Measurements from ENCODE around the gene IL12RB1. TPM values are rescaled to one million over a fixed set of nuclear protein-coding genes. Genes with fewer than 3 reads are reported as not detected.
A peak's percentile ranks its signal among the peaks of the same experiment; 100 is the strongest.

The IL12RB1 gene
- total and polyA plus RNA-seq, 2 of the 13 experiments (the other 11 are each of a cell fraction or from before 2014, with no cell fraction given) = 0.03 to 0.04 TPM

DNA sequence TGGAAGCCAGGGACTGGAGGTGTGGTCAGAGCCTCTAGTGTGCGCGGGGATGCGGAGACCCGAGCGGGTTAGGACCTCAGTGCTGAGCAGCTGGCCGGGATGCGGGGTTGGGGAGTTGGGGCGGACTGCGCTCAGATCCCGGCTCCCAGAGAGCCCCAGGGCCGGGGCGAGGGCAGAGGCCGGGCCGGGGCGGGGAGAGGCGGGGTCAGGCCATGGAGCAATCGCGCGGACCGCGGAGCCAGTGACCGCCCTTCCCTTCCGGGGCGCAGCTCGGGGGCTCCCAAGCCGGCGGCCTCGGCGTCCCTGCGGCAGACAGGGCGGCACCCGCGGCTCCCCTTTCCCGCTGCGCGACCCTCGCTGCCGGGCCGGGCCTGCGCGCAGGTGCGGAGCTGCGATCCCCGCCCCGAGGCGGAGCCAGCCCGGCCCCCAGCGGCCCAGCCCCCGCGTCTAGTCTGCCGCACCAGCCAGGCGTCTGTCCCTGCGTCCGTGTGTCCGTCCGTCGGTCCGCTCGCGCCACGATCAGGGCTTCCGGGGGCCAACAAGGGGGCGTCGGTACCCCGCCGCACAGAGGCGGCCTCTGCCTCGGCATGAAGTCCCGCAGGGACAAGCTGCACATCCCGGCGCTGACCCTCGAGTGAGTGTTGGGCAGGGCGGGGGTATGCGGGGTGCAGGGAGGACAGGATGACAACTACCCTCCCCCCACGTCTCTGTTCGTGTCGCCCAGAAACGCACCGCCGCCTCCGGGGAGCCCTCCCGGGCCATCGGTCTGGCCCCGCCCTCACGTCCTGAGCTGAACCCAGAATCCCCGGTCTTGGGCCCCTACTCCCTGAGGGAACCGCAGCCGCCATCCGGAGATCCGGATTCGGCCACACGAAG is 23.2 kb upstream of the IL12RB1 start (continued):
- TF ChIP-seq, protein P1, sequence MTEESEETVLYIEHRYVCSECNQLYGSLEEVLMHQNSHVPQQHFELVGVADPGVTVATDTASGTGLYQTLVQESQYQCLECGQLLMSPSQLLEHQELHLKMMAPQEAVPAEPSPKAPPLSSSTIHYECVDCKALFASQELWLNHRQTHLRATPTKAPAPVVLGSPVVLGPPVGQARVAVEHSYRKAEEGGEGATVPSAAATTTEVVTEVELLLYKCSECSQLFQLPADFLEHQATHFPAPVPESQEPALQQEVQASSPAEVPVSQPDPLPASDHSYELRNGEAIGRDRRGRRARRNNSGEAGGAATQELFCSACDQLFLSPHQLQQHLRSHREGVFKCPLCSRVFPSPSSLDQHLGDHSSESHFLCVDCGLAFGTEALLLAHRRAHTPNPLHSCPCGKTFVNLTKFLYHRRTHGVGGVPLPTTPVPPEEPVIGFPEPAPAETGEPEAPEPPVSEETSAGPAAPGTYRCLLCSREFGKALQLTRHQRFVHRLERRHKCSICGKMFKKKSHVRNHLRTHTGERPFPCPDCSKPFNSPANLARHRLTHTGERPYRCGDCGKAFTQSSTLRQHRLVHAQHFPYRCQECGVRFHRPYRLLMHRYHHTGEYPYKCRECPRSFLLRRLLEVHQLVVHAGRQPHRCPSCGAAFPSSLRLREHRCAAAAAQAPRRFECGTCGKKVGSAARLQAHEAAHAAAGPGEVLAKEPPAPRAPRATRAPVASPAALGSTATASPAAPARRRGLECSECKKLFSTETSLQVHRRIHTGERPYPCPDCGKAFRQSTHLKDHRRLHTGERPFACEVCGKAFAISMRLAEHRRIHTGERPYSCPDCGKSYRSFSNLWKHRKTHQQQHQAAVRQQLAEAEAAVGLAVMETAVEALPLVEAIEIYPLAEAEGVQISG (CRISPR knock-in tag; IDR thresholded peaks at IDR 0.05) = 0 out of 2 replicates have a peak, but pooled peaks have one; percentile 27
- peak; percentile 31; the same call in 1 of the 2 replicates for TF ChIP-seq TARDBP (CRISPR knock-in tag; IDR thresholded peaks at IDR 0.05)
- TF ChIP-seq, protein P2, sequence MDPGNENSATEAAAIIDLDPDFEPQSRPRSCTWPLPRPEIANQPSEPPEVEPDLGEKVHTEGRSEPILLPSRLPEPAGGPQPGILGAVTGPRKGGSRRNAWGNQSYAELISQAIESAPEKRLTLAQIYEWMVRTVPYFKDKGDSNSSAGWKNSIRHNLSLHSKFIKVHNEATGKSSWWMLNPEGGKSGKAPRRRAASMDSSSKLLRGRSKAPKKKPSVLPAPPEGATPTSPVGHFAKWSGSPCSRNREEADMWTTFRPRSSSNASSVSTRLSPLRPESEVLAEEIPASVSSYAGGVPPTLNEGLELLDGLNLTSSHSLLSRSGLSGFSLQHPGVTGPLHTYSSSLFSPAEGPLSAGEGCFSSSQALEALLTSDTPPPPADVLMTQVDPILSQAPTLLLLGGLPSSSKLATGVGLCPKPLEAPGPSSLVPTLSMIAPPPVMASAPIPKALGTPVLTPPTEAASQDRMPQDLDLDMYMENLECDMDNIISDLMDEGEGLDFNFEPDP (CRISPR knock-in tag; conservative IDR thresholded peaks at IDR 0.05) = no peak
- no peak for TF ChIP-seq BRCA1 (CRISPR knock-in tag; IDR thresholded peaks at IDR 0.05)
- no peak for TF ChIP-seq MTA3 (CRISPR knock-in tag; IDR thresholded peaks at IDR 0.05)
- TF ChIP-seq, protein P3, sequence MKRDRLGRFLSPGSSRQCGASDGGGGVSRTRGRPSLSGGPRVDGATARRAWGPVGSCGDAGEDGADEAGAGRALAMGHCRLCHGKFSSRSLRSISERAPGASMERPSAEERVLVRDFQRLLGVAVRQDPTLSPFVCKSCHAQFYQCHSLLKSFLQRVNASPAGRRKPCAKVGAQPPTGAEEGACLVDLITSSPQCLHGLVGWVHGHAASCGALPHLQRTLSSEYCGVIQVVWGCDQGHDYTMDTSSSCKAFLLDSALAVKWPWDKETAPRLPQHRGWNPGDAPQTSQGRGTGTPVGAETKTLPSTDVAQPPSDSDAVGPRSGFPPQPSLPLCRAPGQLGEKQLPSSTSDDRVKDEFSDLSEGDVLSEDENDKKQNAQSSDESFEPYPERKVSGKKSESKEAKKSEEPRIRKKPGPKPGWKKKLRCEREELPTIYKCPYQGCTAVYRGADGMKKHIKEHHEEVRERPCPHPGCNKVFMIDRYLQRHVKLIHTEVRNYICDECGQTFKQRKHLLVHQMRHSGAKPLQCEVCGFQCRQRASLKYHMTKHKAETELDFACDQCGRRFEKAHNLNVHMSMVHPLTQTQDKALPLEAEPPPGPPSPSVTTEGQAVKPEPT (CRISPR knock-in tag; IDR thresholded peaks at IDR 0.05; ENCODE audit: low read depth) = no peak
- peak; percentile 64 for TF ChIP-seq SAP130 (CRISPR knock-in tag; IDR thresholded peaks at IDR 0.05; ENCODE audit: low read depth)
- no peak for TF ChIP-seq ZNF335 (CRISPR knock-in tag; IDR thresholded peaks at IDR 0.05)
- TF ChIP-seq ZNF44 (CRISPR knock-in tag; IDR thresholded peaks at IDR 0.05) = no peak
- TF ChIP-seq, protein P4, sequence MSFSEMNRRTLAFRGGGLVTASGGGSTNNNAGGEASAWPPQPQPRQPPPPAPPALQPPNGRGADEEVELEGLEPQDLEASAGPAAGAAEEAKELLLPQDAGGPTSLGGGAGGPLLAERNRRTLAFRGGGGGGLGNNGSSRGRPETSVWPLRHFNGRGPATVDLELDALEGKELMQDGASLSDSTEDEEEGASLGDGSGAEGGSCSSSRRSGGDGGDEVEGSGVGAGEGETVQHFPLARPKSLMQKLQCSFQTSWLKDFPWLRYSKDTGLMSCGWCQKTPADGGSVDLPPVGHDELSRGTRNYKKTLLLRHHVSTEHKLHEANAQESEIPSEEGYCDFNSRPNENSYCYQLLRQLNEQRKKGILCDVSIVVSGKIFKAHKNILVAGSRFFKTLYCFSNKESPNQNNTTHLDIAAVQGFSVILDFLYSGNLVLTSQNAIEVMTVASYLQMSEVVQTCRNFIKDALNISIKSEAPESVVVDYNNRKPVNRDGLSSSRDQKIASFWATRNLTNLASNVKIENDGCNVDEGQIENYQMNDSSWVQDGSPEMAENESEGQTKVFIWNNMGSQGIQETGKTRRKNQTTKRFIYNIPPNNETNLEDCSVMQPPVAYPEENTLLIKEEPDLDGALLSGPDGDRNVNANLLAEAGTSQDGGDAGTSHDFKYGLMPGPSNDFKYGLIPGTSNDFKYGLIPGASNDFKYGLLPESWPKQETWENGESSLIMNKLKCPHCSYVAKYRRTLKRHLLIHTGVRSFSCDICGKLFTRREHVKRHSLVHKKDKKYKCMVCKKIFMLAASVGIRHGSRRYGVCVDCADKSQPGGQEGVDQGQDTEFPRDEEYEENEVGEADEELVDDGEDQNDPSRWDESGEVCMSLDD (CRISPR knock-in tag; IDR thresholded peaks at IDR 0.05; ENCODE audit: borderline replicate concordance) = peak; percentile 13; the same call in 1 of the 2 replicates
- TF ChIP-seq, protein P5, sequence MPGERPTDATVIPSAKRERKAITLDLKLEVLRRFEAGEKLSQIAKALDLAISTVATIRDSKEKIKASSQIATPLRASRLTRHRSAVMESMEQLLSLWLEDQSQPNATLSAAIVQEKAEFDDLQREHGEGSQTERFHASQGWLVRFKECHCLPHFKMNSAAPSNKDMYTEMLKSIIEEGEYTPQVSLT (CRISPR knock-in tag; IDR thresholded peaks at IDR 0.05; ENCODE audit: borderline replicate concordance, low read depth) = no peak
- no peak for TF ChIP-seq ZNF564 (CRISPR knock-in tag; IDR thresholded peaks at IDR 0.05)
- peak; percentile 16; the same call in 1 of the 2 replicates for TF ChIP-seq ZNF589 (CRISPR knock-in tag; conservative IDR thresholded peaks at IDR 0.05)
- TF ChIP-seq ZNF121 (CRISPR knock-in tag; IDR thresholded peaks at IDR 0.05) = no peak
- TF ChIP-seq RAD21 (CRISPR knock-in tag; IDR thresholded peaks at IDR 0.05) = peak; percentile 45; the same call in 1 of the 2 replicates
- TF ChIP-seq, protein P6, sequence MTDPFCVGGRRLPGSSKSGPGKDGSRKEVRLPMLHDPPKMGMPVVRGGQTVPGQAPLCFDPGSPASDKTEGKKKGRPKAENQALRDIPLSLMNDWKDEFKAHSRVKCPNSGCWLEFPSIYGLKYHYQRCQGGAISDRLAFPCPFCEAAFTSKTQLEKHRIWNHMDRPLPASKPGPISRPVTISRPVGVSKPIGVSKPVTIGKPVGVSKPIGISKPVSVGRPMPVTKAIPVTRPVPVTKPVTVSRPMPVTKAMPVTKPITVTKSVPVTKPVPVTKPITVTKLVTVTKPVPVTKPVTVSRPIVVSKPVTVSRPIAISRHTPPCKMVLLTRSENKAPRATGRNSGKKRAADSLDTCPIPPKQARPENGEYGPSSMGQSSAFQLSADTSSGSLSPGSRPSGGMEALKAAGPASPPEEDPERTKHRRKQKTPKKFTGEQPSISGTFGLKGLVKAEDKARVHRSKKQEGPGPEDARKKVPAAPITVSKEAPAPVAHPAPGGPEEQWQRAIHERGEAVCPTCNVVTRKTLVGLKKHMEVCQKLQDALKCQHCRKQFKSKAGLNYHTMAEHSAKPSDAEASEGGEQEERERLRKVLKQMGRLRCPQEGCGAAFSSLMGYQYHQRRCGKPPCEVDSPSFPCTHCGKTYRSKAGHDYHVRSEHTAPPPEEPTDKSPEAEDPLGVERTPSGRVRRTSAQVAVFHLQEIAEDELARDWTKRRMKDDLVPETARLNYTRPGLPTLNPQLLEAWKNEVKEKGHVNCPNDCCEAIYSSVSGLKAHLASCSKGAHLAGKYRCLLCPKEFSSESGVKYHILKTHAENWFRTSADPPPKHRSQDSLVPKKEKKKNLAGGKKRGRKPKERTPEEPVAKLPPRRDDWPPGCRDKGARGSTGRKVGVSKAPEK (CRISPR knock-in tag; IDR thresholded peaks at IDR 0.05; ENCODE audit: borderline replicate concordance) = no peak
